GM21423 (cell line): Measurements from ENCODE around the gene AFDN.
A peak's percentile ranks its signal among the peaks of the same experiment; 100 is the strongest.

Experiments used
- ATAC-seq: cut with Tn5 transposase; IDR thresholded peaks from one replicate; pipeline ENCODE4 v1.9.1; 2021; ENCODE audit warnings: mild to moderate bottlenecking, moderate library complexity; ENCODE audit not compliant: unreplicated experiment

Gene AFDN, protein sequence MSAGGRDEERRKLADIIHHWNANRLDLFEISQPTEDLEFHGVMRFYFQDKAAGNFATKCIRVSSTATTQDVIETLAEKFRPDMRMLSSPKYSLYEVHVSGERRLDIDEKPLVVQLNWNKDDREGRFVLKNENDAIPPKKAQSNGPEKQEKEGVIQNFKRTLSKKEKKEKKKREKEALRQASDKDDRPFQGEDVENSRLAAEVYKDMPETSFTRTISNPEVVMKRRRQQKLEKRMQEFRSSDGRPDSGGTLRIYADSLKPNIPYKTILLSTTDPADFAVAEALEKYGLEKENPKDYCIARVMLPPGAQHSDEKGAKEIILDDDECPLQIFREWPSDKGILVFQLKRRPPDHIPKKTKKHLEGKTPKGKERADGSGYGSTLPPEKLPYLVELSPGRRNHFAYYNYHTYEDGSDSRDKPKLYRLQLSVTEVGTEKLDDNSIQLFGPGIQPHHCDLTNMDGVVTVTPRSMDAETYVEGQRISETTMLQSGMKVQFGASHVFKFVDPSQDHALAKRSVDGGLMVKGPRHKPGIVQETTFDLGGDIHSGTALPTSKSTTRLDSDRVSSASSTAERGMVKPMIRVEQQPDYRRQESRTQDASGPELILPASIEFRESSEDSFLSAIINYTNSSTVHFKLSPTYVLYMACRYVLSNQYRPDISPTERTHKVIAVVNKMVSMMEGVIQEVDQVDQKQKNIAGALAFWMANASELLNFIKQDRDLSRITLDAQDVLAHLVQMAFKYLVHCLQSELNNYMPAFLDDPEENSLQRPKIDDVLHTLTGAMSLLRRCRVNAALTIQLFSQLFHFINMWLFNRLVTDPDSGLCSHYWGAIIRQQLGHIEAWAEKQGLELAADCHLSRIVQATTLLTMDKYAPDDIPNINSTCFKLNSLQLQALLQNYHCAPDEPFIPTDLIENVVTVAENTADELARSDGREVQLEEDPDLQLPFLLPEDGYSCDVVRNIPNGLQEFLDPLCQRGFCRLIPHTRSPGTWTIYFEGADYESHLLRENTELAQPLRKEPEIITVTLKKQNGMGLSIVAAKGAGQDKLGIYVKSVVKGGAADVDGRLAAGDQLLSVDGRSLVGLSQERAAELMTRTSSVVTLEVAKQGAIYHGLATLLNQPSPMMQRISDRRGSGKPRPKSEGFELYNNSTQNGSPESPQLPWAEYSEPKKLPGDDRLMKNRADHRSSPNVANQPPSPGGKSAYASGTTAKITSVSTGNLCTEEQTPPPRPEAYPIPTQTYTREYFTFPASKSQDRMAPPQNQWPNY (N-terminal part only)

DNA sequence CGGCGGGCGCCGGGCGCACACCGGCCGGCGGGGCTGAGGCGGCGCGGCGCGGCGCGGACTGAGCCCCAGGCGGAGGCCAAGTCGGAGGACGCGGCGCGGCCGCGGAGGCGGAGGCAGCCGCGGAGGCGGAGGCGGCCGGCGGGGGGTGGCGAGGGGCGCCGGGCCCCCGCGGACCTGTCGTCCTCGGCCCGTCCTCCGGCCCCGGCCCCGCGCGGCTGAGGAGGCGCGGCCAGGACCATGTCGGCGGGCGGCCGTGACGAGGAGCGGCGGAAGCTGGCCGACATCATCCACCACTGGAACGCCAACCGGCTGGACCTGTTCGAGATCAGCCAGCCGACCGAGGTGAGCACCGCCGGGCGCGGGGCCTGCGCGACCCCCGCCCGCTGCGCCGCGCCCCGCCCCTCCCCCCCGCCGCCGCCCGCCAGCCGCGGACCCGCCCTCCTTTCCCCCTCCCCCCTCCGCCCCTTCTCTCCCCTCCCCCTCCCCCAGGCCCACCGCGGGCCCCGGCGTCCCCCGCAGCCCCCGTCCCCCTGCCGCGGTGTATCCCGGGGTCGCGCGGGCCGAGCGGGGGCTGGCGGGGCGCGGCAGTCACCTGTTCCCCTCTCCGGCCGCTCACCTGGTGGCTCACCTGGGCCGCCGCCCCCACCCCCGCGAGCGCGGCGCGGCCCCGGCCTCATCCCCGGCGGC lies at the start of gene AFDN:
AFDN (plus strand) TSS at position 16 of the 687 bp plus-strand sequence; CDS start at position 238, 222 bp downstream.
- peak; percentile 38 for ATAC-seq

DNA sequence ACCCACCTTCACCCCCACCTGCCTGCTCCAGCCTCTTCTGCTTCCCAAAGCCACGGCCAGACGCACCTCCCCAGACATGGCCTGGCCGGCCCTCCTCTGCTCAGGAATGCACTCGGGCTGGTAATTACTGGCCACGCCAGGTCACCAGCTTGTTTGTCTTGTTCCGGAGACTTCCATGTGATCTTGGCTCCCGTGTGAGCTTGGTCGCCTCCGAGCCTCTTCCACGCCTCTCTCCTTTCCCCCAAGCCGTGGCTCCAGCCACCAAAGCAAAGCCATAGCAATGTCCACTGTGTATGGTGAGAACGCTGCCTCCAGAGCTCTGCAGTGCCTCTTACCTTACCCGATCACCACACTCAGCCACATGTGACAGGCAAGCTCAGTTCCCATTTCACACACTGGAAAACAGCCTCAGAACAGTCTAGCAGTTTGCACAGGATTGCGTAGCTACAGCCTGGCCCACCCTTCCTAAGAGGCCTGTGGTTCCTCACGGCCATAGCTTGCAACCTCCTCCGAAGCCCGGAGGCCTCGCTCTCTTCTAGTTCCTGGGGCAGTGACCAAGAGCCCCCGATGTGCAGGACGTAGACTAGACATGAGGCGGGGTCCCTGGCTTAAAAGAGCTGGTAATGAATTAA lies 48.1 kb upstream of the AFDN start:
- no peak for ATAC-seq

DNA sequence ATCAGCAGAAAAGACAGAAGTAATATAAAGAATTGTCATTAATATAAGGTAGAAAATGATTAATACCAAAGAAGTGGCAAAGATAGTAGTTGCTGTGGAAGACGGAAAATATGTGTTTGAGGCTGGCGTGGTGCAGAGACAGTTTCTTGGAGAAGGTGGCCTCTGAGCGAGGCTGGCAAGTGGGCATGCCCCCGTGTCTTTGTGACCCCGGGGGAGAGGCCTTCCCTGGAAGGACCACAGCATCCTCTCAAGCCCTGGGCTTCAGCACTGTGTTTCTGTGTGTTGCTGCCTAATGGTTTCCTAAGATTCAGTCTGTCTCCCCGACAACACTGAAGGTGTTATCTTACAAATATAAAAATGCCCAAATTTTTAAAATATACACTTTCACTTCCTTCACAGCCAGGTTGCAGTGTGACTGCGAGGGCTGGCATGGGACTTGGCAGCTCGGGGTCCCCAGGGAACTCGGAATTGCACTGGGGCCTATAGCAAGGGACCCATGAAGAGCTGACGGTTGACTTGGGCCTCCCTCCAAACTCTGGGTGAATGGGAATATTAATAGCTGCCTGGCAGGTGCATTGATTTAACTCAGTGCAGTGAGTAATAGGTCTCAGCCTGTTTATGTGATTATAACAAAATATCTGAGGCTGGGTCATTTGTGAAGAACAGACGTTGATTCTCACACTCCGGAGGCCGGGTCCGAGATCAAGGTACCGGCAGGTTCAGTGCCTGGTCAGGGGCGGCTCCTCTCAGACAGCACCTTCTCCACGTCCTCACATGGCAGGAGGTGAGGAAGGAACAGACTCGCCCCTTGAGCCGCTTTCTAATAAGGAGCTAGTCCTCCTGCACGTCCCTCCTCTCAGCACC lies 47.4 kb upstream of the AFDN start:
- ATAC-seq = no peak

DNA sequence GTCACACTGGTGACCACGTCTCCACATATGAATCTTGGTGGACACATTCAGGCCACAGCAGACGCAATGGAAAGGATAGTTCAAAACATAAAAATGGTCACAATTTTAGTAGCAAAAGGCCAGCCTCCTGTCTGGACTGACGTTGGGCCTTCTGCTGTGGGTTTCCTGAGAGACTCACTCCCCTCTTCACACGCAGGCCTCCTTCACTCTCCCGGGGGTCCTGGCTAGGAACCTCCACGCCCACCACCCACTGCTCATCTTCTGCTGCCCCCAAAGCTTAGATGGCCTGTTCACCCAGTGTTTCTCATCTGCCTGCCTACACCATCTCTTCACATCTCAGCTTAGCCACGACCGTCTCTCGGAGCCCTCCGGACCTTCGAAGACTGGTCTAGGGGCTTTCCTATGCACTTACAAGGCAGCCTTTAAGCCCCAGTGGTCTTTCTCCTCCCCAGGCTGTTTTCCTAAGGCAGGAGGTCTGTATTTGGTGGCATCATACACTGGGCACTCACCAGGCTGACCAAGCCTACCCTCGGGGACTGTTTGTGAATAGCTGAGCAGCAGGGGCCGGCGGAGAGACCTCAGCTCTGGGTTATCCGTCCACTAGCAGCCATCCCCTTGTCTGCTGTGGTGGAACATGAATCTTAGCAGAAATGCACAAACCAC lies 46.6 kb upstream of the AFDN start:
- no peak for ATAC-seq

DNA sequence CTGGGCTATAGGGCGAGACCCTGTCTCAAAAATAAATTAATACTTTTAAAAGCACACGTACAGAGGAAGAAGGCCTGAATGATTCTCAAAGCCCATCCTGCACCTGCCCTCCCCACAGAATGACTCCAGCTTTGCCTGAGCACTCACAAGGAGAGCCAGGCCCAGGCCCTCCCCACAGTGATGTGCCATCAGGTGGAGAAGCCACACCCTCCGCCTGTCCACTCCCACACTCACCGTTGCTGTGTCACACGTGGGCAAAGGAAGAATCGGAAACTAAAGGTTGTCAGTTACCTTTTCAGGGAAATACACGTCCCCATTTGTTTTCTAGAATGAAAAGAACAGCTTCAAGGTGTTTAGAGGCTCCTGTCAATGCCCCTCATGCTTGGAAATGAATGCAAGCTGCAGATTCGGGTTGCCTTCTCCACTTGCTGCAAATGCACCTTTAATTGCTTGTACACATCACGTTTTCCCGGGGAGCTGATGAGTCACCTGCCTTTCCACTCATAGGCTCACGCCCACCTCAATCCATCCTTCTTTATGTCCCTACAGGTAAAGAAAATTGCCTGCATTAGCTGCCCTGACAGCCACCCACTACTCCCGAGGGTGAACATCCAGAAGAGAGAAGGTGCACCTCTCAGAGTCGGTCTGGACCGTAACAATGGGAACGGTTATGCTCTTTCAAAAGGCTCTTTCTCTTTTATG lies 45.5 kb upstream of the AFDN start:
- no peak for ATAC-seq

DNA sequence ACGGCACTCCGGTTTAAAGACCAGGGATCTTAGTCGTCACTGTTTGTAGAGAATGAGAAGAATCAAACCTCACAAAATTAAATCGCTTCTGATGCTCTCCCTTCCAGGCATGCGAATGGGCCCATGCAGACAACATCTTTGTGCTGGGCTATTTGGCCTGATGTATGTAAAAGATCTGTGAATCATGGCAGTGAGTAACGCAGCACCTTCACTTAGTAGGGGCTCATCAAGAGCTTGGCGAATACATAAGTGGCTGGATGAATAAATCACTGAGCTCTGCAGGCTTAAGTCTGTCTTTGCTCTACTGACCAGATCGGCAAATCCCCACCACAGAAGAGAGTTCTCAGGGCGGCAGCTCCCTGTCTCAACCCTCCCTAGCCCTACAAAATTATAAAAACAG lies 44.8 kb upstream of the AFDN start:
- ATAC-seq = no peak

DNA sequence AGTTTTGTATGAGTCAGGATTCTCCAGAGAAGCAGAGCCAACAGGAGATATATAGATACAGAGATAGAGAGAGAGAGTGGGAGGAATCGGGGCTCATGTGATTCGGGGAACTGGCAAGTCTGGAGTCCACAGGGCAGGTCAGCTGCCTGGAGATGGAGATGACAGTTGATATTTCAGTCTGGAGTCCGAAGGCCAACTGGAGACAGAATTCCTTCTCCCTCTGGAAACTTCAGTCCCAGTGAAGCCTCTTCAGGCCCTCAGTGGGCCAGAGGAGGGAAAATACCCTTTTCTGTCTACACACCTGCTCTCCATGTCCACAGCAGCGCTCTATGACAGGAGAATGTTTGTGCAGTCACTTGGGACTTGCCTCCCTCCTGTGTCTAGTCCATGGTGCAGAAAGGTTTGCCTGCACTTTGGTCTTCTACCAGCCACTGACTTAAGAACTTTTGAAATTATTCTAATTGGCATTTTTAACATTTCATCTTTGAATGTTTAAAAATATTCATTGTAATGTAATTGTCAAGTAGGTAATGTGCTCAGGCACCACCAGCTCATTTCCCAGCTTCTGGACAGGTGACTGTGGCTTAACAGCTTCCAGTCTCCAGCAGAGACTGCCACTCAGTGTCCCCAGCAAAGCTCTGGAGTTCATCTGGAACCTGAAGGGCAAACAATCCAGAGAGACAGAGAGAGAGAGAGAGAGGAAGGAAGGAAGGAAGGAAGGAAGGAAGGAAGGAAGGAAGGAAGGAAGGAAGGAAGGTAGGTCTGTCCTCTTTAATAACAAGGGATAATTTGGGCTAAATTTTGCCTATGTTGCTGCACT lies 43.8 kb upstream of the AFDN start:
- ATAC-seq = no peak

DNA sequence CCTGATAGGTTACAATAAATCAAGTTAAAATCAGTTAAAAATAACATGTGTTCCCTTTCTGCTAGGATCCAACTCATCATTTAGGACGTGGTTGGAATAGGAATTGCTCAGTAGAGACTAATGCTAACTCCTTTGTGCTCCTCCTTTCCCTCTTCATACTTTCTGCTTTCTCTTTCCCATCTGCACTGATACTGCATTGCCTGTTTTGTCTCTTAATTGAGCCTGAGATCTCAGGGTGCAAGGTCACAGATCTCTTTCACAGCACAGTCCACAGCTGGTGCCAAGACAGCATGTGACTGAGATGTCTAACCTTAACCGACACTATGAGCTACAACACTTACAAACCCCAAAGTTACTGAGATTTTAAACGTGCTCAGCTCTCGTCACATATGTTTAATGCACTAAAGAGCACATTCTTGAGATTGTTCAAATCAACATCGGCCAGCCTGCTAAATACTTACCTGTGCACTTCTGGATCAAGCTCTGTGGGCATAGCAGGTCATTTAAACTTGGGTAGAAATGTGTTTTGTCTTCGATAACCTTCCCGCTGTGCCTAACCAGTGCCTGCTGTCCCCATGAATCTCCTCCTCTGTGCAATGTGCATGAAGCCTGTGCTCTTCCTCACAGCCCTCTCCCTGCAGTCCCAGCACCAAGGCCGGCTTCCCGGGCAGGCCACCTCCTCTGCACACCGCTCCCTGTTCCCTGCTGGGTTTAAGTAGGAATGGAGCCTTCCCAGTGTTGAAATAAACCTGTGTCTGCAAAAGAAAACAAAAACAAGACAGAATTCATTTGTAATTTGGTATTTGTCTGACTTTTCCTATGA lies 39.6 kb upstream of the AFDN start:
- no peak for ATAC-seq

DNA sequence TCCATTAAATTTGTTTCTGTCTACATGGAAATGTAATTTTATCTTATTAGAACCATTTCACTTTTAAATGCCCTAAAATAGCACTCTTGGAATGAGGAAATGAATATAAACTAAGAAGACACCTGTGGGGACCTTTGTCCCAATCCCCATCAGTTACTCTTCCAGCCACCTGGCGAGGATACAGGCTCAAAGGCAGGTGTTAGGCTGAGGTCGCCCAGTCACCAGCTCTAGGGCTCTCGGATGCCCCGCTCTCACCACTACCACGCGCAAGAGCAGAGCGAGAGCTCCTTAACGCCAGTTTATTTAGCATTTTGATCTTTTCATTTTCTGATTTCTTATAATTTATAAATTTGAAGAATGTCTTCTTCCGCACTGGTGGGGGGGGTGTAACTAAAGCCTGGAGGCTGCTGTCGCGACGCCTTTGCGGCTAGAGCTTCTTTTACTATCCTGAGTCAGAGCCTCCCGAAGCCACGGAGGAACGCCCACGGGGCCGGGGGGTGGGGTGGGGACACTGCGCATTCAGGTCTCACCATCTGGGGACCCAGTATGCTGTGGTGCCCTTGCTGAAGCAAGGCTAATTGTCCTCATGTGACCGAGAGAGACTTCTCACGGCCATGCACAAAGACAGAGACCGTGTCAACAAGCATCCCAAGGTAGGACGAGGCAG lies 38.7 kb upstream of the AFDN start:
- ATAC-seq = no peak

DNA sequence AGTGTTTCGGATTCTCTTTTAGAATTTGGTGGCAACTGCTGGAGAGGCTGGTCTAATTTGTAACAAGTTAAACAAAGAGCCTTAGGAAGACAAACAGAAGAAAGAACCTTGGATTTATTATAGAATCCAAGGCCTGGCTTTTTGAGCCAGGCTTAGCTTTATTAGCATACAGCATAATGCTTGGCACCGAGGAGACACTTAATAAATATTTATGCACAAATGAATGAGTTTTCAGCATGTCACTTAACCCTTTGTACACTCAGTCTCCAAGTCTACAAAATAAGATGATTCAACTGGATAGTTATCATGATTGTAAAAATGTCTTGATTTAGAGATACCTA lies 38.2 kb upstream of the AFDN start:
- ATAC-seq = no peak

DNA sequence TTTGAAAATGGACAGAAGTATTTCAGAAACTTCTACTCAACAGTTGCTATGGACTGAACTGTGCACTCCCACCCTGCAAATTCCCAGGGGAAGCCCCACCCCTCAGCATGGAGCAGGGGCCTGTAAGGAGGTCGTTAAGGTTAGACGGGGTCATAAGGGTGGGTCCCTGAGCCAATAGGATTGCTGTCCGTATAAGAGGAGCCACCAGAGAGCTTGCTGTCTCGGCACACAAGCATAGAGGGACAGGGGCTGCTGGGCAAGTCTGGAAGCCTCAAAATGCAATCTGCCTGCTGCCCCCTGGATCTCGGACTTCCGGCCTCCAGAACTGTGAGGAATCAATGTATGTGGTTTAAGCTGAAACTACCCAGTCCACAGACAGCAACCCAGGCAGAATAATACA lies 37.4 kb upstream of the AFDN start:
- no peak for ATAC-seq

DNA sequence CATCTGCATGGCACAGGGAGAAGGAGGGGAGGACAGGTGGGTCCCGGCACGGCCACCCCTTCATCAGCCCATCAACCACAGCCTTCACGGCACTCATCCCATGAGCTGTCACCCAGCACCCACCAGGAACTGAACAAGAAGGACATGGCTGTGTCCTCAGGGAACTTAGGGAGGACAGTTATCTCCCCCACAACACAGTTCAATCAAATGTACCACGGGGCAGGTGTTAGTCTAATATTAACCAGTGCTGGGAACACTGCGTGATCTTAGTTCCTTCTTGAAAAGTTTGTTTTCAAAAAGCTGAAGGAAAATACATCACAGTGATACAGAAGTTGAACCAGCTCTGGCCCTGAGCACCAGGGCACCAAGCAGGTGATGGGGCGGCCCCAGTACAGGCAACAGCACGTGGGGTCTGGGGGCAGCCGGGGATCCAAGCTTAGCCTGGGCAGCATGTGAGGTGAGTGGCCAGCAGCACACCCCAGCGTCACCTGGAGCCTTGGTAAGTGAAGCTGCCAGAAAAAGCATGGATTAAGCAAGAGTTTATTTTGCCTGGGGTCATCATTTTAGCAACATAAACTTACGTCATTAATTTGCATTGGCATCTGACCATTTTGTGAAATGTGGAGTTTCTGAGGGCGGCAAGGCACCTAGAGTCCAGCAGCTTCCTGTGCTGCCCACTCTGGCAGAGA lies 35.5 kb upstream of the AFDN start:
- no peak for ATAC-seq

DNA sequence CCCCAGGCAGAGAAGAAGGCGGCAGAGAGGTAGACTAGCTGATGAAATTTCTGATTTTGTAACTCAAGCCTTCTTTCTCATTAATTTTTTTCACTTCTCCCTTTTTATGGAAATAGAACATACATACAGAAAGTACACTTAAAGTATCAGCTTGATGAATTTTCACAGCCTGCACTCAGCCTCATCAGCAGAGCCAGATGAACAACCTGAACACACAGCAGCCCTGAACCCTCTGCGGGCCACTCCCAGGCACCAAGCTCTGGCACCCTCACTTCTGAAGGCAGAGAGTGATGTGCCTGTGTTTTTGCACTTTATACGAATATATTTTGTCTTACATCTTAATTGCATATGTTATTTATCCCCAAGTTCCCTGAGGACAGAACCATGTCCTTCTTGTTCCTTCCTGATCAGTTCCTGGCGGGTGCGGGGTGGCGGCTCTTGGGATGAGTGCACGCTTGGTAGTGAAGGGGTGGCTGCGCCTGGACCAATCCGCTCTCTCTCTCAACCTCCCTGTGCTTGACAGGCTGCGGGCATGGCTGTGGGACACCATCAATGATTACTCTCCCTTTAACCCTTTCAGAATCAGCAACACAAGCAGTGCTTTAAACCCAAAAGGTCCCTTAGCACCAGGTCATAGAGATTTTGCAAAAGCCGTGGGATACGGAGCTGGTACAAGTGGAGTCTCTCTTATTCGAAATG lies 34.8 kb upstream of the AFDN start:
- ATAC-seq = no peak

DNA sequence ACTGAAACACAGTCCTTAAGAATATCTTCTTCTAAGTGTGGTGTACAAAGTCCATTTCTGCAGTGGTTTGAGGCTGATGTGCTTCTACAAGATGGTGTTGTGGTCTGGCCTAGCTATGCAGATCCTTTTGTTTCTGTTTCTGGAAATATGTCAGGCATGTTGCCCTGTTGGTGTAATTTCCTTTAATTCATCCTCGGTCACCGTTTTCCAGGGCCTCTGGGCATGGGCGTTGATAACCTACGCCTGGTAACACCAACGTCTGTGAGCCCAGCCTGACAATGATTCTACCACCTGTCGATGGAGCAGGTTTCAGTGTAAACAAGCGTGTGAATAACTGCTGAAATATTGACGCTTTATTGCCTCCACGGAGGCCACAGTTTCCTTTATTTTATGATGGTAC lies 33.3 kb upstream of the AFDN start:
- no peak for ATAC-seq
